MM.1S (cell line): ENCODE results near the gene SLC25A29.

Experiments used
- DNase-seq: peaks from one replicate; pipeline ENCODE4 v3.0.0-alpha.2; 2015
- H2AFZ ChIP-seq: fragments of 300-600 bp; sonication (generic); 2 replicates; pipeline ENCODE4 v1.6.0; 2016; ENCODE audit warnings: antibody characterized with exemption, low read length
- H3F3A ChIP-seq: fragments of 300-600 bp; sonication (generic); 2 replicates; pipeline ENCODE4 v1.6.1; 2016; ENCODE audit warnings: mild to moderate bottlenecking, antibody characterized with exemption, low read length, moderate library complexity, mixed read lengths; ENCODE audit not compliant: insufficient read depth
- H3K27ac ChIP-seq: fragments of 300-600 bp; sonication (generic); 2 replicates; pipeline ENCODE4 v1.5.1; 2016; ENCODE audit warnings: mild to moderate bottlenecking, low read length
- H3K27me3 ChIP-seq: fragments of 300-600 bp; sonication (generic); replicated peaks from 2 replicates; pipeline ENCODE4 v1.6.0; 2016; ENCODE audit warnings: low read length; ENCODE audit not compliant: insufficient read depth
- H3K36me3 ChIP-seq: fragments of 300-600 bp; sonication (generic); replicated peaks from 2 replicates; pipeline ENCODE4 v1.6.1; 2016; ENCODE audit warnings: mild to moderate bottlenecking, low read length, mixed read lengths; ENCODE audit not compliant: insufficient read depth
- H3K4me1 ChIP-seq: fragments of 300-600 bp; sonication (generic); 2 replicates; pipeline ENCODE4 v1.6.1; 2016; ENCODE audit warnings: low read length, mixed read lengths
- H3K4me2 ChIP-seq: fragments of 300-600 bp; sonication (generic); 2 replicates; pipeline ENCODE4 v1.6.0; 2016; ENCODE audit warnings: low read depth, low read length
- H3K4me3 ChIP-seq: fragments of 300-600 bp; sonication (generic); 2 replicates; pipeline ENCODE4 v1.5.1; 2016; ENCODE audit warnings: low read length, mixed read lengths
- H3K79me2 ChIP-seq: fragments of 300-600 bp; sonication (generic); 2 replicates; pipeline ENCODE4 v1.6.1; 2016; ENCODE audit warnings: mixed run types, low read length, mixed read lengths
- H3K9ac ChIP-seq: fragments of 300-600 bp; sonication (generic); 2 replicates; pipeline ENCODE4 v1.6.1; 2016; ENCODE audit warnings: low read length, mixed read lengths
- H3K9me2 ChIP-seq: fragments of 300-600 bp; sonication (generic); replicated peaks from 2 replicates; pipeline ENCODE4 v1.6.1; 2016; ENCODE audit warnings: mild to moderate bottlenecking, low read length, mixed read lengths; ENCODE audit not compliant: insufficient read depth
- H3K9me3 ChIP-seq: fragments of 300-600 bp; sonication (generic); replicated peaks from 2 replicates; pipeline ENCODE4 v1.6.1; 2016; ENCODE audit warnings: mild to moderate bottlenecking, low read length, mixed read lengths; ENCODE audit not compliant: insufficient read depth
- H4K20me1 ChIP-seq: fragments of 300-600 bp; sonication (generic); 2 replicates; pipeline ENCODE4 v1.6.1; 2016; ENCODE audit warnings: mild to moderate bottlenecking, low read length, moderate library complexity, mixed read lengths; ENCODE audit not compliant: insufficient read depth
- EZH2 ChIP-seq: fragments of 300-600 bp; sonication (generic); optimal IDR thresholded peaks from 2 replicates; pipeline ENCODE3; 2017; ENCODE audit warnings: low read depth, mild to moderate bottlenecking, antibody characterized with exemption, low read length, mixed read lengths
- EZH2phosphoT487 ChIP-seq: fragments of 300-600 bp; sonication (generic); IDR thresholded peaks from 2 replicates; pipeline ENCODE4 v1.6.1; 2018; ENCODE audit warnings: antibody characterized with exemption, low read length
- TF ChIP-seq, protein P1 (sequence below): fragments of 300-600 bp; sonication (generic); IDR thresholded peaks from 2 replicates; pipeline ENCODE4 v1.5.1; 2016; ENCODE audit warnings: antibody characterized with exemption, low read length, mixed read lengths

The SLC25A29 gene

DNA sequence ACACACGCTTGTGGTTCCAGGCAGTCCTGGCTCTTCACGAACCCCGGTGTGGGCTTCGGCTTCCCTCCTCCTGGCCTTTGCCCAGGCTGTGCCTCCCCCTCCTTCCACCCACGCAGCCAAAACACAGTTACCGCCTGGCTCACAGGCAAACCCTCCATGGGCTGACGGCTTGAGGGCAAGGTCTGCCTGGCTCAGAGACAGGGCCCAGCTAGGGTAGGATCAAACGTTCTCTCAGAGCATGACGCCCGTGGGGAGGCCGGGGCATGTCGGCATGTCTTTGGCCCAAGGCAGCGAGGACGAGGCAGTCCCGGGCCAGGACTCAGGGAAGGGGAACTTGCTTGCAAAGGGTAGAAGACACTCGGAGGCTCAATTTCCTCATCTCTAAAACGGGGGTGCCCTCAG is 19.0 kb upstream of the SLC25A29 start:
- no peak overlapping the region for H3K9ac ChIP-seq
- DNase-seq, result no peak
- H4K20me1 ChIP-seq, result no peaks in the 10 kb centered on the region
- no peaks in the 10 kb centered on the region for H3K36me3 ChIP-seq
- no peaks in the 10 kb centered on the region for H3K27me3 ChIP-seq
- TF ChIP-seq, protein P1, sequence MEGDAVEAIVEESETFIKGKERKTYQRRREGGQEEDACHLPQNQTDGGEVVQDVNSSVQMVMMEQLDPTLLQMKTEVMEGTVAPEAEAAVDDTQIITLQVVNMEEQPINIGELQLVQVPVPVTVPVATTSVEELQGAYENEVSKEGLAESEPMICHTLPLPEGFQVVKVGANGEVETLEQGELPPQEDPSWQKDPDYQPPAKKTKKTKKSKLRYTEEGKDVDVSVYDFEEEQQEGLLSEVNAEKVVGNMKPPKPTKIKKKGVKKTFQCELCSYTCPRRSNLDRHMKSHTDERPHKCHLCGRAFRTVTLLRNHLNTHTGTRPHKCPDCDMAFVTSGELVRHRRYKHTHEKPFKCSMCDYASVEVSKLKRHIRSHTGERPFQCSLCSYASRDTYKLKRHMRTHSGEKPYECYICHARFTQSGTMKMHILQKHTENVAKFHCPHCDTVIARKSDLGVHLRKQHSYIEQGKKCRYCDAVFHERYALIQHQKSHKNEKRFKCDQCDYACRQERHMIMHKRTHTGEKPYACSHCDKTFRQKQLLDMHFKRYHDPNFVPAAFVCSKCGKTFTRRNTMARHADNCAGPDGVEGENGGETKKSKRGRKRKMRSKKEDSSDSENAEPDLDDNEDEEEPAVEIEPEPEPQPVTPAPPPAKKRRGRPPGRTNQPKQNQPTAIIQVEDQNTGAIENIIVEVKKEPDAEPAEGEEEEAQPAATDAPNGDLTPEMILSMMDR, result no peak
- no peak for TF ChIP-seq EZH2phosphoT487
- no peak for TF ChIP-seq EZH2
- no peak overlapping the region for H3K27ac ChIP-seq
- no peaks in the 10 kb centered on the region for H3K9me2 ChIP-seq
- H3K79me2 ChIP-seq, result no peaks in the 10 kb centered on the region
- H3F3A ChIP-seq, result no peaks in the 10 kb centered on the region
- H3K4me3 ChIP-seq, result no peak overlapping the region
- H3K4me2 ChIP-seq, result no peak overlapping the region
- H3K4me1 ChIP-seq, result no peaks in the 10 kb centered on the region
- H3K9me3 ChIP-seq, result no peaks in the 10 kb centered on the region
- H2AFZ ChIP-seq, result no peak overlapping the region

- Histone ChIP-seq H3K27ac (no peak overlapping the region), H2AFZ (no peak overlapping the region), H3K9me3 (no peaks in the 10 kb centered on the region), H3K4me2 (no peak overlapping the region), H3K9me2 (no peaks in the 10 kb centered on the region), H3K79me2 (no peaks in the 10 kb centered on the region), H4K20me1 (no peaks in the 10 kb centered on the region), H3K9ac (no peak overlapping the region), H3K36me3 (no peaks in the 10 kb centered on the region), H3F3A (no peaks in the 10 kb centered on the region), H3K27me3 (no peaks in the 10 kb centered on the region), H3K4me3 (no peak overlapping the region), H3K4me1 (no peaks in the 10 kb centered on the region)
- TF ChIP-seq EZH2 (no peak), EZH2phosphoT487 (no peak)
- TF ChIP-seq, protein P1, result no peak
- no peak for DNase-seq
Measured at GRCh38 chr14:100323942-100324307, 17.7 kb upstream of the SLC25A29 start.

DNA sequence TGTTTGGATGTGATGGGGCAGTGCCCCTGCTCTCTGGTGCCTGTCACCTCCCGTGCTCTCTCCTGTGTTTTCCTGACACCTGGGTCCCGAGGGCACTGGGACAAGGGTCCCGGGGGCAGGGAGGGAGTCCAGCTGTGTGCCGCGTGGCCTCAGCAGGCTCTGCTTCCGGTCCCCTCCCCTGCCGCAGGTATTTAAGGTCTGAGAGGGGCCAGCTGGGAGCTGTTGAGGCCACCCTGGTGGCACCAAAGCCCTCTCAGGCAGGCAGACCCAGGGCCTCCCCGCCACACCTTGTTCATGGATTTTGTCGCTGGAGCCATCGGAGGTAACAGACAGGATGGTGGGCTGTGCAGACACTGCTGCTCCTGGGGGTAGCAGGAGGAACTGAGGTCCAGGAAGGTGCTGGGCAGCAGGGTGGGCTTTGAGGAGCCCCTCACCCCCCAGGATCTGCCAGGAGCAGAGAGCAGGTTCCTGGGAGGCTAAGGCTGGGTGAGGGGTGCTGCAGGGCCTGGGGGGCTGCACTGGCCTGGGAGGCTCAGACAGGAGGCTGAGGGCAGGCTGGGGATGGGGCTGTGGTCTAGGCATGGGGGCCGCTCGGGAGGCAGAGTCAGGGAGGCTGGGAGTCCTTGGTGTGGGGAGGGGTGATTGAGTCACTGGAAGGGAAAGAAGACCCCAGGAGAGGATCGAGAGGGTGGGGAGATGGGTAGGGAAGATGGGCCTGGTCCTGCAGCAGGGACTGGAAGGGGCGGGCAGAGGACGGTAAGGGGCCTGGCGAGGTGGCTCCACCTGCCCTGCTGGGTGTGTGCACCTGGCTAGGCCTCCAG is 17.1 kb upstream of the SLC25A29 start, which contains the start of gene SLC25A47:
Gene SLC25A47, plus strand, starts transcription at position 219 of the 821 bp plus-strand sequence. Its CDS starts 76 bp downstream, at position 295.
- H3K36me3 ChIP-seq, result no peaks in the 10 kb centered on the region
- H3F3A ChIP-seq, result no peaks in the 10 kb centered on the region
- no peak for DNase-seq
- no peaks in the 10 kb centered on the region for H3K9me3 ChIP-seq
- H4K20me1 ChIP-seq, result no peaks in the 10 kb centered on the region
- no peaks in the 10 kb centered on the region for H3K79me2 ChIP-seq
- no peaks in the 10 kb centered on the region for H3K4me1 ChIP-seq
- H3K9me2 ChIP-seq, result no peaks in the 10 kb centered on the region
- no peak within 1 kb of the TSS for H2AFZ ChIP-seq
- TF ChIP-seq, protein P1, result no peak
- H3K27ac ChIP-seq, result no peak within 1 kb of the TSS
- H3K9ac ChIP-seq, result no peak within 1 kb of the TSS
- no peak within 1 kb of the TSS for H3K4me3 ChIP-seq
- no peaks in the 10 kb centered on the region for H3K27me3 ChIP-seq
- no peak within 1 kb of the TSS for H3K4me2 ChIP-seq
